Fibroblast of villous mesenchyme (primary cell): ENCODE results near the gene MRPS10. TPM values are rescaled to one million over a fixed set of nuclear protein-coding genes. Genes with fewer than 3 reads are reported as not detected.

Source experiments
- DNase-seq: peaks from one replicate; pipeline ENCODE4 v3.0.0-alpha.2; 2010; ENCODE audit warnings: low read depth
- H3K4me3 ChIP-seq: 2 replicates; pipeline ENCODE4 v1.5.1; 2011; ENCODE audit warnings: low read depth, mild to moderate bottlenecking, low read length
- CTCF ChIP-seq: IDR thresholded peaks from 2 replicates; pipeline ENCODE4 v1.5.1; 2012; ENCODE audit warnings: low read depth, mild to moderate bottlenecking, low read length; ENCODE audit not compliant: insufficient read depth
- total RNA-seq: library from RNA; depleted of rRNA; stranded (reverse); fragments of >200 nt; gene quantifications from 2 replicates; pipeline ENCODE4 v1.2.3, GENCODE V29; 2012

Gene MRPS10
- total RNA-seq, 1 donor: 66.5 TPM

- TF ChIP-seq CTCF: no peak
- H3K4me3 ChIP-seq: no peak overlapping the region
- DNase-seq: peak; percentile 66
Observed at GRCh38 chr6:42190554-42191183, 27.0 kb downstream of the MRPS10 start.

GRCh38 chr6:42188406-42188805 is 29.3 kb downstream of the MRPS10 start:
- DNase-seq: no peak
- TF ChIP-seq CTCF: no peak
- no peak overlapping the region for H3K4me3 ChIP-seq

GRCh38 chr6:42185597-42185996 is 32.1 kb downstream of the MRPS10 start:
- no peak for DNase-seq
- no peak overlapping the region for H3K4me3 ChIP-seq
- TF ChIP-seq CTCF: no peak

- no peak for DNase-seq
- TF ChIP-seq CTCF: no peak
- no peak overlapping the region for H3K4me3 ChIP-seq
Observed at GRCh38 chr6:42184475-42184874, 33.2 kb downstream of the MRPS10 start.

- DNase-seq: no peak
- no peak for TF ChIP-seq CTCF
Observed at GRCh38 chr6:42182101-42182500, 35.6 kb downstream of the MRPS10 start.

GRCh38 chr6:42179945-42180313 is 37.7 kb downstream of the MRPS10 start:
- no peak for DNase-seq
- no peak for TF ChIP-seq CTCF

More at GRCh38 chr6:42182101-42182500, 35.6 kb downstream of the MRPS10 start:
- no peak overlapping the region for H3K4me3 ChIP-seq

More at GRCh38 chr6:42179945-42180313, 37.7 kb downstream of the MRPS10 start:
- no peak overlapping the region for H3K4me3 ChIP-seq
